ENCODE data around the gene DOCK9. TPM values are rescaled to one million over a fixed set of nuclear protein-coding genes. Genes with fewer than 3 reads are reported as not detected.

Gene DOCK9
- polyA plus RNA-seq, 1 donor (not counting 4 experiments of a cell fraction or from before 2014, with no cell fraction given): 110 TPM

DNA sequence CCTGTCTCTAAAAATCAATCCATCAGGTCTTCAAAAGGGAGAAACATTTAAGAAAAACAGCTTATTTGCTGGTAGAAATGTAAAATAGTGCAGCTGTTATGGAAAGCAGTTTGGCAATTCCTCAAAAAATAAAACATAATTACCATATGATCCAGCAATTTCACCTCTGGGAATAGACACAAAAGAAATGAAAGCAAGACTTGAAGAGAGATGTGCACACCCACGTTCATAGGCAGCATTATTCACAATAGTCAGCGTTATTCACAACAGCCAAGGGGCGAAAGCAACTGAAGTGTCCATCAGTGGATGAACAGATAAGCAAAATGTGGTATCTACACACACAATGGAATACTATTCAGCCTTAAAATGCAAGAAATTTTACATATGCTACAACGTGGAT, 45.1 kb upstream of the DOCK9 start:
- Histone ChIP-seq H3K79me2 (ENCODE audit: control insufficient read depth, insufficient read depth, low read length) (peaks cover 54% of the 10 kb centered on the region), H3K9me1 (ENCODE audit: control insufficient read depth, extremely low read depth, insufficient read depth, low read length) (no peaks in the 10 kb centered on the region), H3K27me3 (ENCODE audit: control insufficient read depth, extremely low read depth, insufficient read depth, low read length) (no peaks in the 10 kb centered on the region), H4K20me1 (ENCODE audit: control insufficient read depth, extremely low read depth, insufficient read depth, low read length) (no peaks in the 10 kb centered on the region), H3K4me1 (ENCODE audit: control insufficient read depth, extremely low read depth, insufficient read depth, low read length) (peaks cover 65% of the 10 kb centered on the region), H3K9me3 (ENCODE audit: control insufficient read depth, low read depth, low read length) (no peaks in the 10 kb centered on the region), H3K36me3 (ENCODE audit: control insufficient read depth in 2 of 2, extremely low read depth in 1 of 2, insufficient read depth in 2 of 2, low read length in 2 of 2) (peaks cover 0 to 6% of the 10 kb centered on the region in 2 experiments), H3K4me3 (ENCODE audit: control insufficient read depth in 2 of 3, extremely low read depth in 1 of 3, insufficient read depth in 2 of 3, low read depth in 1 of 3, low read length in 3 of 3) (peak overlapping the region in 2 of 3 experiments; percentile 19 to 45), H3K27ac (ENCODE audit: control insufficient read depth, insufficient read depth, low read length) (peak overlapping the region; percentile 61), H2AFZ (ENCODE audit: control insufficient read depth, low read length) (no peak overlapping the region), H3K4me2 (ENCODE audit: control insufficient read depth, extremely low read depth, insufficient read depth, low read depth, low read length) (peak overlapping the region; percentile 74), H3K9ac (ENCODE audit: control insufficient read depth, extremely low read depth, insufficient read depth, low read length) (peak overlapping the region; percentile 34)
- TF ChIP-seq CTCF (optimal IDR thresholded peaks at IDR 0.05 in 1 of 3, IDR thresholded peaks at IDR 0.05 in 1 of 3, conservative IDR thresholded peaks at IDR 0.05 in 1 of 3; ENCODE audit: extremely low read depth in 1 of 3, insufficient read depth in 2 of 3, low read length in 3 of 3): no peak
- no peak for TF ChIP-seq EZH2 (IDR thresholded peaks at IDR 0.05; ENCODE audit: low read length)
- dilution Hi-C loops (cut with MboI; ENCODE audit: extremely low pct_ligation_motif_present, low sequenced_read_pairs): no loop called here
- DNase-seq (ENCODE audit: low read depth, low spot score) (no peak), FAIRE-seq (peak; percentile 74)

DNA sequence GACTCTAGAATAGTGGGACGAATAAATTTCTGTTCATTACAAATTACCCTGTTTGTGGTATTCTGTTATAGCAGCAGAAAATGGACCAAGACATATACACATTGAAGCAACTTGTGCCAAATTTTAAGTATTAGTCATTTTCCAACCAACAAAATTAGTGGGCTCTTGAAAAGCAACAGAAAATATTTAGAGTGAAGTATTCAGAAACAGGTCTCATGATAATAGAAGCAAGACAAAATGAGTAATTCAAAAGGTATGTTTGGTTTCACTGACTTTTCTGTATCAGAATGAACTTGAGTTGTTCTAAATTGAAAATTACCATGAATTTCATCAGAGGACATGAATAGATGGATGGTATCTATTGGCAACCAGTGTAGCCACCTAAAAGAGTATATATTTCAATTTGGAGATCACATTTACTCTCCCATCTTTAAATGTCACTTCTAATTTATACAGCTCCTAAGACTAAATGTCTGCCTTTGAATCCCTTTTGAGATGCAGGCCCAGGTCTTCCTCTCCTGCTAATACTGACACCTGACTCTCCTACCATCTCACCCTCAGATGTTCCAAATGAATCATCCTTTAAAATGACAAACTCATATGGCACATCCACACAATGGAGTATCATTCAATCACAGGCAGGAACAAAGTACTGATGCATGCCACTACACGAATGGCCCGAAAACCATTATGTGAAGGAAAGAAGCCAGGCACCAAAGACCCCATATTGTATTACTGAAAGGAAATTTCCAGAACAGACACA, 40.7 kb upstream of the DOCK9 start:
- no peak for TF ChIP-seq EZH2 (IDR thresholded peaks at IDR 0.05; ENCODE audit: low read length)
- TF ChIP-seq CTCF (optimal IDR thresholded peaks at IDR 0.05 in 1 of 3, IDR thresholded peaks at IDR 0.05 in 1 of 3, conservative IDR thresholded peaks at IDR 0.05 in 1 of 3; ENCODE audit: extremely low read depth in 1 of 3, insufficient read depth in 2 of 3, low read length in 3 of 3): no peak
- Histone ChIP-seq H3K9me3 (ENCODE audit: control insufficient read depth, low read depth, low read length) (no peaks in the 10 kb centered on the region), H3K27me3 (ENCODE audit: control insufficient read depth, extremely low read depth, insufficient read depth, low read length) (no peaks in the 10 kb centered on the region), H3K36me3 (ENCODE audit: control insufficient read depth in 2 of 2, extremely low read depth in 1 of 2, insufficient read depth in 2 of 2, low read length in 2 of 2) (no peaks in the 10 kb centered on the region), H3K4me2 (ENCODE audit: control insufficient read depth, extremely low read depth, insufficient read depth, low read depth, low read length) (peak overlapping the region; percentile 22), H3K4me3 (ENCODE audit: control insufficient read depth in 2 of 3, extremely low read depth in 1 of 3, insufficient read depth in 2 of 3, low read depth in 1 of 3, low read length in 3 of 3) (no peak overlapping the region), H3K79me2 (ENCODE audit: control insufficient read depth, insufficient read depth, low read length) (peaks cover 39% of the 10 kb centered on the region), H4K20me1 (ENCODE audit: control insufficient read depth, extremely low read depth, insufficient read depth, low read length) (no peaks in the 10 kb centered on the region), H3K27ac (ENCODE audit: control insufficient read depth, insufficient read depth, low read length) (peak overlapping the region; percentile 85), H3K9ac (ENCODE audit: control insufficient read depth, extremely low read depth, insufficient read depth, low read length) (peak overlapping the region; percentile 24), H3K4me1 (ENCODE audit: control insufficient read depth, extremely low read depth, insufficient read depth, low read length) (peaks cover 41% of the 10 kb centered on the region), H3K9me1 (ENCODE audit: control insufficient read depth, extremely low read depth, insufficient read depth, low read length) (no peaks in the 10 kb centered on the region), H2AFZ (ENCODE audit: control insufficient read depth, low read length) (no peak overlapping the region)
- DNase-seq (ENCODE audit: low read depth, low spot score): no peak
- dilution Hi-C loops (cut with MboI; ENCODE audit: extremely low pct_ligation_motif_present, low sequenced_read_pairs): no loop called here
- peak; percentile 83 for FAIRE-seq

Data from keratinocyte (primary cell).